ENCODE results near the gene IGFBP6. TPM values are rescaled to one million over a fixed set of nuclear protein-coding genes. Genes with fewer than 3 reads are reported as not detected.

The IGFBP6 gene
- total RNA-seq, 1 experiment from 2014 or later: 4.2 TPM

GRCh38 chr12:53120685-53121525 is 23.4 kb downstream of the IGFBP6 start:
- no CpG with 5 or more reads among the region's 12 CpGs for WGBS (ENCODE audit: extremely low coverage, insufficient read length, low lambda C conversion rate)
- H3K27me3 Mint-ChIP-seq (ENCODE audit: low read depth): peaks cover 51% of the 10 kb centered on the region
- no peak overlapping the region for H3K27ac ChIP-seq (ENCODE audit: insufficient read length, low read depth, low read length)

More at GRCh38 chr12:53120685-53121525, 23.4 kb downstream of the IGFBP6 start:
- Histone ChIP-seq H3K18ac (ENCODE audit: insufficient read length, low read depth, low read length) (no peak overlapping the region), H3K27me3 (ENCODE audit: insufficient read depth, low read length) (no peaks in the 10 kb centered on the region), H2AK5ac (ENCODE audit: insufficient read length, low read length) (no peak overlapping the region), H3K23me2 (ENCODE audit: insufficient read length, low read depth, low read length, poor library complexity, severe bottlenecking) (no peaks in the 10 kb centered on the region), H3K79me2 (ENCODE audit: insufficient read depth, low read length) (no peaks in the 10 kb centered on the region), H4K8ac (replicated peaks; ENCODE audit: insufficient read length, low read depth, low read length) (no peak overlapping the region), H4K91ac (ENCODE audit: insufficient read length, low read depth, low read length) (no peak overlapping the region), H4K5ac (ENCODE audit: insufficient read length, low read depth, low read length) (no peak overlapping the region), H3K4me1 (ENCODE audit: insufficient read depth, low read length) (no peaks in the 10 kb centered on the region), H3K56ac (ENCODE audit: insufficient read length, low read depth, low read length) (no peak overlapping the region), H3K23ac (ENCODE audit: insufficient read length, low read depth, low read length) (no peak overlapping the region), H3K14ac (ENCODE audit: insufficient read depth, low read length) (no peak overlapping the region; the same call in 1 of the 2 replicates), H3T11ph (ENCODE audit: low read length) (no peak overlapping the region), H3K79me1 (ENCODE audit: insufficient read depth, low read depth, low read length, poor library complexity, severe bottlenecking) (no peaks in the 10 kb centered on the region), H3K9me3 (ENCODE audit: control insufficient read depth, low read depth, low read length) (no peaks in the 10 kb centered on the region), H3K4me2 (ENCODE audit: insufficient read depth, insufficient read length, low read length) (no peak overlapping the region), H2BK20ac (ENCODE audit: low read depth, low read length, poor library complexity, severe bottlenecking) (no peak overlapping the region), H2BK15ac (ENCODE audit: low read depth, low read length) (no peak overlapping the region), H3K9ac (ENCODE audit: extremely low read depth, insufficient read length, low read length) (no peak overlapping the region), H2BK12ac (ENCODE audit: insufficient read length, low read depth, low read length) (no peak overlapping the region), H2AFZ (ENCODE audit: low read length) (no peak overlapping the region), H2BK120ac (ENCODE audit: low read depth, low read length, poor library complexity, severe bottlenecking) (no peak overlapping the region), H4K20me1 (ENCODE audit: control insufficient read depth, insufficient read depth, insufficient read length) (no peaks in the 10 kb centered on the region), H3K4ac (ENCODE audit: low read depth, low read length) (no peak overlapping the region), H2BK5ac (ENCODE audit: insufficient read length, low read length) (no peak overlapping the region)
- no peaks in the 10 kb centered on the region for H3K36me3 Mint-ChIP-seq (ENCODE audit: insufficient read depth in 1 of 3, low read depth in 3 of 3)
- H3K9me3 Mint-ChIP-seq: peaks cover 0 to 4% of the 10 kb centered on the region in 2 experiments; a peak in 1 of 5 replicates
- DNase-seq: no peak
- no peak overlapping the region for H3K4me3 Mint-ChIP-seq
- TF ChIP-seq CTCF (conservative IDR thresholded peaks at IDR 0.05): no peak
- H3K4me1 Mint-ChIP-seq: peaks cover 0 to 3% of the 10 kb centered on the region in 2 experiments; a peak in 1 of 4 replicates
- H3K27ac Mint-ChIP-seq: no peak overlapping the region
